IPS-20b (cell line): ENCODE results near the gene ABHD11.

ENCODE experiments used
- H3K27ac ChIP-seq: one replicate; pipeline ENCODE4 v1.5.1; 2013; ENCODE audit warnings: low read length
- H3K27me3 ChIP-seq: 2 replicates; pipeline ENCODE4 v1.6.1; 2013; ENCODE audit warnings: mild to moderate bottlenecking, low read length, inconsistent platforms; ENCODE audit not compliant: insufficient read depth
- H3K36me3 ChIP-seq: 2 replicates; pipeline ENCODE4 v1.6.1; 2013; ENCODE audit warnings: low read depth, mild to moderate bottlenecking, inconsistent platforms, low read length, moderate library complexity; ENCODE audit not compliant: insufficient read depth
- H3K4me1 ChIP-seq: 2 replicates; pipeline ENCODE4 v1.6.1; 2013; ENCODE audit warnings: mild to moderate bottlenecking, control low read depth, inconsistent platforms, low read length, moderate library complexity; ENCODE audit not compliant: insufficient read depth
- H3K4me3 ChIP-seq: 2 replicates; pipeline ENCODE4 v1.5.1; 2013; ENCODE audit warnings: mild to moderate bottlenecking, low read length, inconsistent platforms
- H3K9ac ChIP-seq: 2 replicates; pipeline ENCODE4 v1.6.1; 2013; ENCODE audit warnings: low read depth, mild to moderate bottlenecking, inconsistent platforms, low read length, moderate library complexity
- H3K9me3 ChIP-seq: 2 replicates; pipeline ENCODE4 v1.6.1; 2013; ENCODE audit warnings: mild to moderate bottlenecking, low read depth, low read length, inconsistent platforms; ENCODE audit not compliant: insufficient read depth

ABHD11 gene

DNA sequence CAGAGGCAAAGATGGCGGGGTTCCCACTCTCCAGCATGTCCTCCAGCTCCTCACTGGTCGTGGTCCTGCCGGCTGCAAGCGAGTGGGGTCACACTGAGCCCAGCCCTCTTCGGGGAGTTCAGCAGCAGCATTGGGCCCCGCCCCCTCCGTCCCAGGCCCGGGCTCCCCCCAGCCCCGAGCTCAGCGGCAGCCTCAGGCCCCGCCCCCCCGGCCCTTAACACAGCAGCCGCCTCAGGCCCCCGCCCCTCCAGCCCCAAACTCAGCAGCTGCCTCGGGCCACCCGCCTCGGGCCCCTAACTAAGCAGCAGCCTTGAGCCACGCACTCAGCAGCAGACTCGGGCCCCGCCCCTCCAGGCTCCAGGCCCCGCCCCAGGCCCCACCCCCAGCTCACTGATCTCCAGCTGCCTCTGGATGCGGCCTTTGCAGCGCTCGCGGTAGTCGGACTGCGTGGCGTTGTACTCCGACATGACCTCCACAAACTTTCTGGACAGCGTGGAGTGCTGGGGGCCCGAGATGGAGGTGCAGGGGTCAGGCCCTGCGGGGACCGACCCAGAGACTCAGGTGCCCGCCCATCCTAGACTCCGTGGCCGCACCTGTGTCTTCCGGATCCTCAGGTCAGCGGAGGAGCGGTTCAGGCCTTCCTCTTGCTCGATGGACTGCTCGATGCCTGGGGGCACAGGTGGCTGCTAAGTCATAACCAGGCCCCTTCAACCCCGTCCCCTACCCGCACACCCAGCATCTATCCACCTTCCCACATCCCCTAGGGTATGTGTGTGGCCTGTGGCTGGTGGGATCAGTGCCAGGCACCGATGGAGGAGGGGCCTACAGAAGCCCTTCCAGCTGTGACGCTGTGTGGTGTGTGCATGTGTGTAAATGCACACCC is 34.6 kb downstream of the ABHD11 start:
- H3K4me1 ChIP-seq, result peaks cover 7% of the 10 kb centered on the region; the same call in 1 of the 2 replicates

DNA sequence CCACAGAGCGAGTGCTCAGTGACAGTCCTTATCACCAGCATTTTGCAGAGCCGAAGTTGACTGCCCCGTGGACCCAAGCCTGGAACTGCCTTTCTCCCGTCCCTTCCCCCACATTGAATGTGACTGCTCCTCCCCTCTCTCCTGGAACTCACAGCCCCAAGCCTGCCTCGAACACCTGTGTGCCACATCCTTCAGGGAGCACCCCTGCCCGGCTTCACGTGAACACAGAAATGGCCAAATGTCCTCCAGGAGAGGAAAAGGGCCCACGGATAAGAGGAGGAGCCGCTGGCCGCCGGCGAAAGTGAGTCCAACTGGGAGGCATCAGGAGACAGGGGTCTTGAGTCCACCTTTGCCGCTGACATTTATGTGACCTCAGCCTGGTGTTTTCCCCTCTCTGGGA is 35.4 kb downstream of the ABHD11 start:
- no peaks in the 10 kb centered on the region for H3K27me3 ChIP-seq
- peak overlapping the region; percentile 70; the same call in 1 of the 2 replicates for H3K4me3 ChIP-seq
- H3K27ac ChIP-seq, result no peak overlapping the region
- peaks cover 7% of the 10 kb centered on the region; the same call in 1 of the 2 replicates for H3K4me1 ChIP-seq
- peaks cover 18% of the 10 kb centered on the region for H3K36me3 ChIP-seq
- peak overlapping the region; percentile 49; the same call in 1 of the 2 replicates for H3K9ac ChIP-seq
- no peaks in the 10 kb centered on the region for H3K9me3 ChIP-seq

More for the DNA sequence above, 34.6 kb downstream of the ABHD11 start:
- Histone ChIP-seq H3K36me3 (peaks cover 11% of the 10 kb centered on the region), H3K9ac (peak overlapping the region; percentile 49; the same call in 1 of the 2 replicates), H3K9me3 (no peaks in the 10 kb centered on the region), H3K27ac (no peak overlapping the region), H3K27me3 (no peaks in the 10 kb centered on the region), H3K4me3 (peak overlapping the region; percentile 70; the same call in 1 of the 2 replicates)

DNA sequence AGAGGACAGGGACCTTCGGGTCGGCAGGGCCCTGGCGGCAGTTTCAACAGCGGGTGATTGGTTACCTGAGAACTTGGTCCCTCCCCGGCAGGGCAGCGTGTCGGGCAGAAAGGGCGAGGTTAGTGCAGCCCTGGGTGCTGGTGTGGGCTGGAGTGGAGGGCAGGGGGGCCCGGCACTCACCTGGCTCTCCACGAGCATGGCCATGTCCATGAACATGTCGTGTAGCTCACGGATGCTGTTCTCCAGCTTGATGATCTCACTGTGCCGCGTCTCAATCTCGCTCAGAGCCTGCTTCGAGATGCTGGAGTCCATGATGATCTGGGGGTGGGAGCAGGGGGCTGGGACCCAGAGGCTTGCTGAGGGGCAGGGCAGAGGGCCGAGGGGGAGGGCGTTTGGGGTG is 35.9 kb downstream of the ABHD11 start:
- H3K4me1 ChIP-seq, result peaks cover 7% of the 10 kb centered on the region; the same call in 1 of the 2 replicates
- no peaks in the 10 kb centered on the region for H3K9me3 ChIP-seq
- H3K27me3 ChIP-seq, result no peaks in the 10 kb centered on the region
- no peak overlapping the region for H3K9ac ChIP-seq
- no peak overlapping the region for H3K27ac ChIP-seq
- H3K4me3 ChIP-seq, result no peak overlapping the region
- H3K36me3 ChIP-seq, result peaks cover 23% of the 10 kb centered on the region

DNA sequence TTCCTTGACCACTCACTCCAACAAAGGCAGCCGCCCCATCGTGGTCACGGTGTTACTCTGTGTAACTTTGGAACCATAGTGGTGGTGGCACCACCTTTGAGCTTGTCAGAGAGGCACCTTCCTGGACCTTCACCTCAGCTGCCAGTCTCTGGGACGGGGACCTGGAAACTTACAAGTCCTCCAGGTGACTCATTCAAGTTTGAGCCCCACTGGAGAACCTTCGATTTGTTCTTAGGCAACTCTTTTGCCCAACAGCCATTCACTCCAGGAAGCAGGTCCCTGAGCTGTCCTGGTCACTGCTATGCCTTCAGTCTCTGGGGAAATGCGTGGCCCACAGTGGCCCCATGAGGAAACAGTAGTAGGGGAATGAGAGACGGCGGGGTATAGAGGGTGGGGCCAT is 36.4 kb downstream of the ABHD11 start:
- Histone ChIP-seq H3K36me3 (peaks cover 28% of the 10 kb centered on the region), H3K27ac (no peak overlapping the region)

DNA sequence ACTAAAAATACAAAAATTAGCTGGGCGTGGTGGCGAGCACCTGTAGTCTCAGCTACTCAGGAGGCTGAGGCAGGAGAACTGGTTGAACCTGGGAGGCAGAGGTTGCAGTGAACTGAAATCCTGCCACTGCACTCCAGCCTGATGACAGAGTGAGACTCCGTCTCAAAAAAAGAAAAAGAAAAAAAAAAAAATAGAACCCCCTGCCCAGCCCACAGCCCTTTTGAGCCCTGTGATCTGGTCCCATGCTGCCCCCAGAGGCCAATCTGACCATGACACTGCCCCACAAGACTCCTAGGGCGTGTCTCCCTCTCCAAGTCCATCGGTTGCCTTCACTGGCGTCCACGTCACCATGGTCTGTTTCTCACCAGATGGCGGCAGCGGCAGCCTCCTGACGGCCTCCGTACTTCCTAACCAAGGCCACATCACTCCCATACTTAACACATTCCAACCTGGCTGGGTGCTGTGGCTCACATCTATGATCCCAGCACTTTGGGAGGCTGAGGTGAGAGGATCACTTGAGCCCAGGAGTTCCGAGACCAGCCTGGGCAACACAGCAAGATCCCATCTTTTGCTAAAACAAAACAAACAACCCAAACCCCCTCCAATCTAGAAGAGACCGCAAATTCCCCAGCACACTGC is 37.1 kb downstream of the ABHD11 start:
- Histone ChIP-seq H3K9me3 (no peaks in the 10 kb centered on the region), H3K4me3 (no peak overlapping the region), H3K4me1 (peaks cover 7% of the 10 kb centered on the region; the same call in 1 of the 2 replicates), H3K27ac (no peak overlapping the region), H3K9ac (no peak overlapping the region), H3K36me3 (peaks cover 35% of the 10 kb centered on the region), H3K27me3 (no peaks in the 10 kb centered on the region)

More for the DNA sequence above, 36.4 kb downstream of the ABHD11 start:
- peaks cover 7% of the 10 kb centered on the region; the same call in 1 of the 2 replicates for H3K4me1 ChIP-seq
- H3K27me3 ChIP-seq, result no peaks in the 10 kb centered on the region
- no peak overlapping the region for H3K9ac ChIP-seq
- H3K9me3 ChIP-seq, result no peaks in the 10 kb centered on the region
- no peak overlapping the region for H3K4me3 ChIP-seq

DNA sequence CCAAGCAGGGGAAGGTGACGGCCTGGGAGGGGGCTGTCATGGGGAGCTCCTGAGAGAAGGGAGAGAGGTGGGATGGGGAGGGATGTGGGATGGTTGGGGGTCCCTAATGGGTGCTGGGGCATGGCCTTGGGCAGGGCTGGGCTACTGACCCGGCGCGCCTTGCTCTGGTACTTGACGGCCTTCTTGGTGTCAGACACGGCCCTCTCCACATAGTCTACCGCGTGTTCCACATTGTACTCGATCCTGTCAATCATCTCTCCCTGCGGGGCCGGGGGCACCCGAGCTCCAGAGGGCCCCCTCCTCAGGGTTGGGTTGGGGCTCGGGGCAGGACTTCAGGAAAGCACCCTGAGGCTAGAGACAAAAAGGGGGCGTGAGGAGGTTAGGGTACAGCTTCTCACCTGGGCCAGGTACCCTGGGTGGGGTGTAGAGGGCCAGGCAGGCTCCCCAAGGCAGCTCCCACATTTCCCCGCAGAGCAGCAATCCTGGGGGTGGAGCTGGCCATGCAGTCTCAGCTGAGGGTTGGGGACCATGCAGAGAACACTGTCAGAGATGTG is 37.9 kb downstream of the ABHD11 start:
- Histone ChIP-seq H3K27ac (no peak overlapping the region), H3K4me1 (peaks cover 7% of the 10 kb centered on the region; the same call in 1 of the 2 replicates), H3K9ac (no peak overlapping the region), H3K4me3 (no peak overlapping the region), H3K36me3 (peaks cover 43% of the 10 kb centered on the region), H3K9me3 (no peaks in the 10 kb centered on the region), H3K27me3 (no peaks in the 10 kb centered on the region)

DNA sequence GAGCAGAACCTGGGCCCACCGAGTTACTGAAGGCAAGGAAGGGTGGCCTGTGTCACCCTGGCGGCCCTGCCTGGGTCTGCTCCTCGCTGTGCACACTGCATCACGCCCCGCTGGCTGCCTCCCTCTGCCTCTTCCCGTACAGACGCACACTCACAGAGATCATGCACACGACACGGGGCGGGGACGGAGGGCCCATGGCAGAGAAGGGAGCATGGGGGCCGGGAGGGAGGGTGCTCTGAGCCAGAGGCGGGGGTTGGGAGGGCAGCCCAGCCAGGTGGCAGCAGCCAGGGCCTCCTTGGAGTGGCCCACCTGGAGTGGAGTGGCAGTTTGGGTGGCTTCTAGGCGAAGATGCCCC is 38.6 kb downstream of the ABHD11 start:
- no peaks in the 10 kb centered on the region for H3K9me3 ChIP-seq
- no peak overlapping the region for H3K27ac ChIP-seq
- H3K36me3 ChIP-seq, result peaks cover 48% of the 10 kb centered on the region
- H3K4me1 ChIP-seq, result peaks cover 7% of the 10 kb centered on the region; the same call in 1 of the 2 replicates
- H3K4me3 ChIP-seq, result no peak overlapping the region
- H3K27me3 ChIP-seq, result no peaks in the 10 kb centered on the region
- no peak overlapping the region for H3K9ac ChIP-seq

DNA sequence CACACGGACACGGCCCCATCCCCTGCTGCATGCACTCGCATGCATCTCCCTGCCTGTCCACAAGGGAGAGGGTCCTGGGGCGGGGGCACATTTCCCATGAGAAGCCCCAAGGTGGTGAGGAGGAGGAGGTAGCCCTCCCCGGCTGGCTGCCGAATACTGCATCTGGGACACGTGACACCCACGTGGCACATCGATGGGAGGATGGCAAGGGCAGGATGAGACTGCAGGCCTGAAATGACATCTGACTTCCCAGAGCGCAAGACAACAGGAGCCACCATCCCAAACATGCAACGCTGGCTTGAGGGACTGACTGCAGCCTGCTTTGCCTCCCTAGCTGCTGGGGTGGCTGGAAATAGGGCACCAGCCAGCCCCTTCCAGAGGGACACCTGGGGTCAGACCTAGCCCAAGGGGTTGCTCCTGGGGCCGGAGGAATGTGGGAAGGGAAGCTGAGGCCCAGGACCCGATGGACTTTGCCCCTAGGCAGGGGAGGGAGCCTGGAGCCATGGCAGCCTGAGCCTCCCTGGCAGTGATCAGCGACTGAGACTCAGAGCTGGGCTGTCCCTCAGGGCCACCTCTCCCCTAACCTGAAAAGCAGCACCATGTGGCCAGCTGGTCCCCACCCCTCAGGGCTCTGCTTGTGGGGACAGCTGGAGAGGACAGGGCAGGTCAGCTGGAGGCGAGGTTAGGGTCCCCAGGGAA is 39.1 kb downstream of the ABHD11 start:
- Histone ChIP-seq H3K27ac (no peak overlapping the region), H3K36me3 (peaks cover 53% of the 10 kb centered on the region), H3K27me3 (no peaks in the 10 kb centered on the region), H3K9me3 (no peaks in the 10 kb centered on the region), H3K4me1 (peaks cover 7% of the 10 kb centered on the region; the same call in 1 of the 2 replicates), H3K4me3 (no peak overlapping the region), H3K9ac (no peak overlapping the region)

DNA sequence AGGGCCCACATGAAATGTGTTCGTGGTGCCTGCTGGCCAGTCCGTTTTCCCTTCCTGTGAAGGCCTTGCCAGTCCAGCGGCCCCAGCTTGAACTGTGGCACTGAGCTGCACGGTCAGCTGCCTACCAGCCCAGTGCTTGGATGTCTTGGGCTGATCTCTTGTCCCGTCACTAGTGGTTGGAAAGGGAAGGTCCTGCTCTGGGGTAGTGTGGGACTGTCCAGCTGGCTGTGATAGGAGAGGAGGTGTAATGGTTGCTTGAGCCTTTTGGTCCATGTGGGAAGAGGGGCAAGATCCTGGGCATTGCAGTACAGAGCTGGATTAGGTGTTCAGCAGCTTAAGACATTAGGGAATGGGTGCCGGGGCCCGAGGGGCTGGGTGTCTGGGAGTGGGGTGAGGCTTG is 40.2 kb downstream of the ABHD11 start:
- no peaks in the 10 kb centered on the region for H3K27me3 ChIP-seq
- peaks cover 5% of the 10 kb centered on the region; the same call in 1 of the 2 replicates for H3K4me1 ChIP-seq
- H3K27ac ChIP-seq, result no peak overlapping the region
- H3K9me3 ChIP-seq, result no peaks in the 10 kb centered on the region
- peaks cover 64% of the 10 kb centered on the region for H3K36me3 ChIP-seq
- H3K4me3 ChIP-seq, result no peak overlapping the region
- H3K9ac ChIP-seq, result no peak overlapping the region

DNA sequence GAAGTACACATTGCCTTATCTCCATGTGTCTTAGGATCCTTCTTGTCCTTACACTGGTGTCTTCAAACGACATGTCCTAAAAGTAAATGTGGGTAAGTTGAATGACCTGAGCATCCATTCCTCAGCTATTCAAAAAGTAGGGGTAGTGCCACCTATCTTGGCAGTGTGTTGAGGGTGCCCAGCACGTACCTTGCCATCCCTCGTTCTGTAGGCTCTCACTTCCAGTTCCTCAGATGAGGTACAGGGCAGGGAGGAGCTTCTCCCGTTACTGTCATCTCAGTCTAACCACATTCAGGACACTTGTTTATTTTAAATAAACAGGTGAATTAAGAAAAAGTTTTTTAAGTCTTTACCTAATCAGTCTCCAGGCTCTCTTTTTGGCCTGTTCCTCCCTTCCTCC is 42.2 kb downstream of the ABHD11 start:
- Histone ChIP-seq H3K4me3 (no peak overlapping the region), H3K9ac (no peak overlapping the region), H3K4me1 (no peaks in the 10 kb centered on the region), H3K9me3 (no peaks in the 10 kb centered on the region), H3K36me3 (peaks cover 84% of the 10 kb centered on the region), H3K27me3 (no peaks in the 10 kb centered on the region), H3K27ac (no peak overlapping the region)

DNA sequence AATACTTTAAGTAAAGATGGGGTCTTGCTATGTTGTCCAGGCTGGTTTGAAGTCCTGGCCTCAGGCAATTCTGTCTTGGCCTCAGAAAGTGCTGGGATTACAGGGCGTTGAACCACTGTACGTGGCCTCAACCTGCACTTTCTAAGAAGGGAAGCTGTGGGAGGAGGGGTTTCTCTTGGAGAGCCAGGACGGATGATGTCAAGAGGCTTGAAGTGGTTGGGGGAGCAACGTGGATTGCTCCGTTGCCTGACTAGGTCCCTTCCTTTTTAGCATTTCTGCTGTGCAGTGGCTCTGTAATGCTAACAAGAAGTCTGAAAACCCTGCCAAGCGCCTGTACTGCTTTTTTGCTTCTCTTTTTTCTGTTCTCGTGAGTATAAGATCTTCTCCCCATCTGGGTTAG is 48.0 kb downstream of the ABHD11 start:
- H3K9ac ChIP-seq, result no peak overlapping the region
- H3K4me3 ChIP-seq, result no peak overlapping the region
- no peak overlapping the region for H3K27ac ChIP-seq
- H3K36me3 ChIP-seq, result peaks cover 91% of the 10 kb centered on the region
- H3K27me3 ChIP-seq, result no peaks in the 10 kb centered on the region
- no peaks in the 10 kb centered on the region for H3K9me3 ChIP-seq
- no peaks in the 10 kb centered on the region for H3K4me1 ChIP-seq
